ENCODE measurements around the gene RRAD. TPM values are rescaled to one million over a fixed set of nuclear protein-coding genes. Genes with fewer than 3 reads are reported as not detected.

Gene RRAD
- total RNA-seq, 1 donor from 2014 or later: 11.1 TPM

DNA sequence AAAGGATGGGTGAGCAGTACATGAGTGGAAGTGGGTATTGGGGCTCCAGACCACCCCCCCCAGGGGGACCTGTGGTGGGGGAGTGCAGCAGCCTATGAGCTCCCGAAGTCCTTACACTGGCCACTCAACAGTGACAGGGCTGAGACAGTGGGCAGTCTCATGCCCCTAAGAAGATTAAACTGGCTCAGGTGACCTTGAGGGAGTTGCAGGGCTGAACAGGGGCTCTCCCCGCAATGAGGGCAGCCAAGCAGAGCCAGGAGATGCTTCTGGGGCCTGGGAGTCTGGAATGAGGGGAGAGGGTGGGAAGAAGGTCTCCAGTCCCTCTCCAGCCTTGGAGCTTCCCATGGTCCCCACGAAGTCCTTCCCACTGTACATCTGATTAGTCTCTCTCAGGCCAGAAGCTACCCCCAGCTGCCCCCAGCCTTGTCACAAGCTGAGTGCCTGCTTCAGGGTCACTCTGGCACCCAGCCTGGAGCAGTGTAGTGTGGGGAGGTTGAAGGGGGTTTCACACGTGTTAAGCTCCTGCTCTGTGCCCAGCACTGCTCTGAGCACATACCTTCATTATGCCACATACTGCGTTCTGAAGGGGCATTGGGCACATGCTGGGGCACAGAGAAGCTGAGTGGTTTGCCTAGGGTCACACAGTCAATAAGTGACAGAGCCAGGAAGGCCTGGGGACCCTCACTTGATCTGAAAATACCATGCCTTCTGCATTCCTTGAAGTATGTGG is 5.6 kb downstream of the RRAD start:
- intact Hi-C loops (cut with DNase I): no loop called here
- TF ChIP-seq, protein P1, sequence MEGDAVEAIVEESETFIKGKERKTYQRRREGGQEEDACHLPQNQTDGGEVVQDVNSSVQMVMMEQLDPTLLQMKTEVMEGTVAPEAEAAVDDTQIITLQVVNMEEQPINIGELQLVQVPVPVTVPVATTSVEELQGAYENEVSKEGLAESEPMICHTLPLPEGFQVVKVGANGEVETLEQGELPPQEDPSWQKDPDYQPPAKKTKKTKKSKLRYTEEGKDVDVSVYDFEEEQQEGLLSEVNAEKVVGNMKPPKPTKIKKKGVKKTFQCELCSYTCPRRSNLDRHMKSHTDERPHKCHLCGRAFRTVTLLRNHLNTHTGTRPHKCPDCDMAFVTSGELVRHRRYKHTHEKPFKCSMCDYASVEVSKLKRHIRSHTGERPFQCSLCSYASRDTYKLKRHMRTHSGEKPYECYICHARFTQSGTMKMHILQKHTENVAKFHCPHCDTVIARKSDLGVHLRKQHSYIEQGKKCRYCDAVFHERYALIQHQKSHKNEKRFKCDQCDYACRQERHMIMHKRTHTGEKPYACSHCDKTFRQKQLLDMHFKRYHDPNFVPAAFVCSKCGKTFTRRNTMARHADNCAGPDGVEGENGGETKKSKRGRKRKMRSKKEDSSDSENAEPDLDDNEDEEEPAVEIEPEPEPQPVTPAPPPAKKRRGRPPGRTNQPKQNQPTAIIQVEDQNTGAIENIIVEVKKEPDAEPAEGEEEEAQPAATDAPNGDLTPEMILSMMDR (IDR thresholded peaks at IDR 0.05): no peak
- no peak overlapping the region for H3K27ac ChIP-seq

DNA sequence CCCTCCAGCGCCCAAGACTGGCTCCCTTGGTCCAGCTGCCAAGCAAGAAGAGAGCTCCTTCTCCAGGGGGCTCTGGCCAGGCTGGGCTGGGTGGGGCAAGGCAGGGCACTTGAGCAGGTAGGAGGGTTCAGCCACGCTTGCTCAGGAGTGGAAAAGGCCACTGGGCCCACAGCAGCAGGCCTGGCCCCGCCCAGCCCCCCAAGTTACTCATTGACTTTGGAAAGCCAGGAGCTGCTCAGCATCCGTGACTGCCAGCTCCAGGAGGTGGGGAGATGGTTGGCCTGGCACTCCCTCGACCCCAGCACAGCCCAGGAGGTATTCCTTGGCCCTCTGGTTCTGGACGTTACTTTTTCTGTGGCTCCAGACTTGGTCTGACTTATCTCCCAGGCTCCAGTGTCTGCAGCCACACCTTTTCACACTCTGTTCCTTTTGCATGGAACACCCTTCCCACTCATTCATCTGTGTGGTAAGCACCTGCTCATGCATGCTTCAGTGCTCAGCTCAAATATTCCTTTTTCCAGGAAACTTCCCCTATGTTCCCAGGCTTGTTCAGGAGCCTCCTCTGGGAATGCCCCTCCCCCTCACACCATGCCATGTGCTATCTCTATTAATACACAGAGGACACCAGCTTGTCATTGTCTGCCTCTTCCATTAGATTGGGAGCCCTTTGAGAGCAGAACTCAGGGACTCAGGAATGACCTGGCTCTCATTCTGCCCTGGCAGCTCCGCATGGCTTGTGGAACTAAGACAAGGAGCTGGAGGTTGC is 6.3 kb downstream of the RRAD start, which contains the start of gene CDH16:
CDH16 (minus strand) TSS at position 83 of the 766 bp plus-strand sequence. CDS start 820 bp downstream, outside the sequence.
- H3K4me3 ChIP-seq: no peak within 1 kb of the TSS
- no peaks in the 10 kb centered on the region for H3K9me3 ChIP-seq
- DNase-seq (no peak), ATAC-seq (no peak)
- H3K36me3 ChIP-seq: no peaks in the 10 kb centered on the region
- intact Hi-C loops (cut with DNase I): no loop called here
- H3K4me1 ChIP-seq: peaks cover 1% of the 10 kb centered on the region
- TF ChIP-seq, protein P1 (IDR thresholded peaks at IDR 0.05): no peak
- no peaks in the 10 kb centered on the region for H3K27me3 ChIP-seq
- no peak within 1 kb of the TSS for H3K27ac ChIP-seq

More for the DNA sequence above, 5.6 kb downstream of the RRAD start:
- H3K4me3 ChIP-seq: no peak overlapping the region
- H3K36me3 ChIP-seq: no peaks in the 10 kb centered on the region
- ATAC-seq (no peak), DNase-seq (no peak)
- no peaks in the 10 kb centered on the region for H3K9me3 ChIP-seq
- H3K27me3 ChIP-seq: peaks cover 5% of the 10 kb centered on the region
- H3K4me1 ChIP-seq: peaks cover 9% of the 10 kb centered on the region

DNA sequence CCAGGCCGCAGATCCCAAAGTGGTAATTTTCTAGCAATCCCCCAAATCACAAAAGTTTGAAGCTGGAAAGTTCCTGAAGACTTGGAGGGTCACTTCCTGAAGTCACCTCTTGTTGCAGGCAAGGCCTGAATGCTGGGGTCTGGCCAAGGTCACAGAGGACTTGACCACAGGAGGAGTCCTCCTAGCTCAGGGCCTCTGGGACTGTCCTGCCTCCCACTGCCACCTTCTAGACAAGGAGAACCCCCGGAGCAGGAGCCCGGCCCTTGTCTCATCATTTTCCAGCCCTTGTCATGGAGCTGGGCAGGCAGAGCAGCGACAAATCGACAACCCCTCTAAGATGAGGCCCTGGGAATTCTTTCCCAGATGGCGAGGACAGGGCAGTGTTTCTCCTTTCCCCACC is 7.0 kb downstream of the RRAD start:
- TF ChIP-seq, protein P1 (IDR thresholded peaks at IDR 0.05): no peak
- Histone ChIP-seq H3K4me1 (no peaks in the 10 kb centered on the region), H3K27me3 (no peaks in the 10 kb centered on the region), H3K27ac (no peak overlapping the region), H3K36me3 (no peaks in the 10 kb centered on the region), H3K4me3 (no peak overlapping the region), H3K9me3 (no peaks in the 10 kb centered on the region)
- intact Hi-C loops (cut with DNase I): no loop called here
- ATAC-seq: no peak
- DNase-seq: no peak

DNA sequence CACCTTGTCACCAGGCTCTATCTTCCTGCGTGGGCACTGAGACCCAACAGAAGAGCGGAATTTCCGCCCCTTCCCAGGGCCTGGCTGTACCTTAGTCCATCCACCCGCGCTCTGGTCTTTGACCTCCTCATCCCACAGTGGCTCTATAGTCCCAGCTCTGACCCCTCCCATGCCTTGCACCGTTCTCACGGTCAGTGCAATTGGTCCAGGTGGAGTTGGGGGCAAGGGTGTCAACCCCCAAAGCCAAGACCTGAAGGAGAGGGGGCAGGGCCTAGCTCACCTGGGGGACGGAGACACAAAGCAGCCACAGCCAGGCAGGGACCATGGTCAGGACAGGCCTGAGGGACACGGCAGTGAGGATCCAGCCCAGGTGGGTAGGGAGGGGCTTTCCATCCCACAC is 7.6 kb downstream of the RRAD start:
- no peak overlapping the region for H3K27ac ChIP-seq
- no peak for ATAC-seq
- intact Hi-C loops (cut with DNase I): no loop called here

DNA sequence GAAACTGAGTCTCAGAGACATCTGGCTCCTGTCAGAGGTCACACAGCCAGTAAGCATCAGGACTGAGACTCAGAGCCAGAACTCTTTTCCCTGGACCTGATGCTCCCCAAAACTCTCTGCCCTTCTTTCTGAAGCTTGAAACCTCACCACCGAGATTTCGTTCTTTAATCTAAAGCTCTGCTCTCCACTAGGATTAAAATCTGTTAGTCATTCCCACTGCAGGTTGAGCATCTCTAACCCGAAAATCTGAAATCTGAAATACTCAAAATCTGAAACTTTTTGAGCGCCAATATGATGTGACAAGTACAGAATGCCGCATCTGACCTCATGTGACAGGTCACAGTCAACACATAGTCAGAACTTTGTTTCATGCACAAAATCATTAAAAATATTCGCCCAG is 8.8 kb downstream of the RRAD start:
- H3K9me3 ChIP-seq: no peaks in the 10 kb centered on the region
- ATAC-seq: no peak
- H3K36me3 ChIP-seq: no peaks in the 10 kb centered on the region
- TF ChIP-seq, protein P1 (IDR thresholded peaks at IDR 0.05): no peak
- H3K27ac ChIP-seq: no peak overlapping the region
- no peak for DNase-seq
- H3K27me3 ChIP-seq: no peaks in the 10 kb centered on the region
- no peaks in the 10 kb centered on the region for H3K4me1 ChIP-seq
- intact Hi-C loops (cut with DNase I): no loop called here
- H3K4me3 ChIP-seq: no peak overlapping the region

More for the DNA sequence above, 7.6 kb downstream of the RRAD start:
- TF ChIP-seq, protein P1 (IDR thresholded peaks at IDR 0.05): no peak
- Histone ChIP-seq H3K4me3 (no peak overlapping the region), H3K4me1 (no peaks in the 10 kb centered on the region), H3K9me3 (no peaks in the 10 kb centered on the region), H3K27me3 (no peaks in the 10 kb centered on the region), H3K36me3 (no peaks in the 10 kb centered on the region)
- no peak for DNase-seq
